ENCODE results near the gene TTBK1. TPM values are rescaled to one million over a fixed set of nuclear protein-coding genes. Genes with fewer than 3 reads are reported as not detected.

The TTBK1 gene
- total and polyA plus RNA-seq, 2 donors (not counting 1 experiment from before 2014, with no cell fraction given) = under 0.01 TPM; not detected in 1

- Histone ChIP-seq H3K4me1 (ENCODE audit: control insufficient read depth, extremely low read depth, insufficient read depth, low read length) (no peaks in the 10 kb centered on the region), H3K4me2 (ENCODE audit: extremely low read depth, insufficient read depth, low read length) (no peak overlapping the region), H3K4me3 (replicated peaks in 1 of 4; ENCODE audit: control extremely low read depth in 1 of 4, insufficient read depth in 1 of 4, low read depth in 3 of 4, low read length in 4 of 4) (no peak overlapping the region), H3K9me3 (ENCODE audit: control insufficient read depth, insufficient read depth, low read depth, low read length) (no peaks in the 10 kb centered on the region), H3K9ac (ENCODE audit: insufficient read depth, low read length) (no peak overlapping the region), H3K36me3 (ENCODE audit: control insufficient read depth, insufficient read depth, low read length) (no peaks in the 10 kb centered on the region), H3K27ac (ENCODE audit: insufficient read depth, low read length) (no peak overlapping the region), H3K27me3 (ENCODE audit: control insufficient read depth, insufficient read depth, low read length) (peaks cover 2% of the 10 kb centered on the region), H3K79me2 (ENCODE audit: control insufficient read depth, insufficient read depth, low read length) (no peaks in the 10 kb centered on the region), H2AFZ (ENCODE audit: low read length) (no peak overlapping the region), H4K20me1 (ENCODE audit: control insufficient read depth, extremely low read depth, insufficient read depth, low read length) (no peaks in the 10 kb centered on the region)
- DNase-seq (ENCODE audit: low read depth in 2 of 2) = no peak
- TF ChIP-seq EZH2 (IDR thresholded peaks at IDR 0.05; ENCODE audit: low read length, missing control alignments) (no peak), CTCF (conservative IDR thresholded peaks at IDR 0.05 in 1 of 2, IDR thresholded peaks at IDR 0.05 in 1 of 2; ENCODE audit: low read depth in 1 of 2, low read length in 2 of 2) (no peak)
These were observed 49.6 kb downstream of the TTBK1 start for GRCh38 chr6:43292763-43293318.

- H3K79me2 ChIP-seq (ENCODE audit: control insufficient read depth, insufficient read depth, low read length) = no peaks in the 10 kb centered on the region
- H3K4me2 ChIP-seq (ENCODE audit: extremely low read depth, insufficient read depth, low read length) = no peak overlapping the region
- H2AFZ ChIP-seq (ENCODE audit: low read length) = no peak overlapping the region
- H3K36me3 ChIP-seq (ENCODE audit: control insufficient read depth, insufficient read depth, low read length) = no peaks in the 10 kb centered on the region
- H3K27ac ChIP-seq (ENCODE audit: insufficient read depth, low read length) = no peak overlapping the region
- DNase-seq (ENCODE audit: low read depth in 2 of 2) = no peak
- H3K4me3 ChIP-seq (replicated peaks in 1 of 4; ENCODE audit: control extremely low read depth in 1 of 4, insufficient read depth in 1 of 4, low read depth in 3 of 4, low read length in 4 of 4) = no peak overlapping the region
- no peaks in the 10 kb centered on the region for H4K20me1 ChIP-seq (ENCODE audit: control insufficient read depth, extremely low read depth, insufficient read depth, low read length)
- no peaks in the 10 kb centered on the region for H3K9me3 ChIP-seq (ENCODE audit: control insufficient read depth, insufficient read depth, low read depth, low read length)
- no peaks in the 10 kb centered on the region for H3K4me1 ChIP-seq (ENCODE audit: control insufficient read depth, extremely low read depth, insufficient read depth, low read length)
- TF ChIP-seq EZH2 (IDR thresholded peaks at IDR 0.05; ENCODE audit: low read length, missing control alignments) (no peak), CTCF (conservative IDR thresholded peaks at IDR 0.05 in 1 of 2, IDR thresholded peaks at IDR 0.05 in 1 of 2; ENCODE audit: low read depth in 1 of 2, low read length in 2 of 2) (no peak)
- no peak overlapping the region for H3K9ac ChIP-seq (ENCODE audit: insufficient read depth, low read length)
- peaks cover 7% of the 10 kb centered on the region for H3K27me3 ChIP-seq (ENCODE audit: control insufficient read depth, insufficient read depth, low read length)
These were observed 50.4 kb downstream of the TTBK1 start for GRCh38 chr6:43293698-43294097.

- no peak overlapping the region for H2AFZ ChIP-seq (ENCODE audit: low read length)
- H3K27me3 ChIP-seq (ENCODE audit: control insufficient read depth, insufficient read depth, low read length) = peaks cover 9% of the 10 kb centered on the region
- DNase-seq (ENCODE audit: low read depth in 2 of 2) = no peak
- no peaks in the 10 kb centered on the region for H3K79me2 ChIP-seq (ENCODE audit: control insufficient read depth, insufficient read depth, low read length)
- TF ChIP-seq CTCF (conservative IDR thresholded peaks at IDR 0.05 in 1 of 2, IDR thresholded peaks at IDR 0.05 in 1 of 2; ENCODE audit: low read depth in 1 of 2, low read length in 2 of 2) (no peak), EZH2 (IDR thresholded peaks at IDR 0.05; ENCODE audit: low read length, missing control alignments) (no peak)
- no peaks in the 10 kb centered on the region for H4K20me1 ChIP-seq (ENCODE audit: control insufficient read depth, extremely low read depth, insufficient read depth, low read length)
- no peaks in the 10 kb centered on the region for H3K4me1 ChIP-seq (ENCODE audit: control insufficient read depth, extremely low read depth, insufficient read depth, low read length)
- H3K9me3 ChIP-seq (ENCODE audit: control insufficient read depth, insufficient read depth, low read depth, low read length) = no peaks in the 10 kb centered on the region
- no peak overlapping the region for H3K4me2 ChIP-seq (ENCODE audit: extremely low read depth, insufficient read depth, low read length)
- no peak overlapping the region for H3K27ac ChIP-seq (ENCODE audit: insufficient read depth, low read length)
- no peaks in the 10 kb centered on the region for H3K36me3 ChIP-seq (ENCODE audit: control insufficient read depth, insufficient read depth, low read length)
- H3K9ac ChIP-seq (ENCODE audit: insufficient read depth, low read length) = no peak overlapping the region
- H3K4me3 ChIP-seq (replicated peaks in 1 of 4; ENCODE audit: control extremely low read depth in 1 of 4, insufficient read depth in 1 of 4, low read depth in 3 of 4, low read length in 4 of 4) = no peak overlapping the region
These were observed 51.3 kb downstream of the TTBK1 start for GRCh38 chr6:43294536-43294935.

Data from fibroblast of lung (primary cell).